Islet precursor cell (in vitro differentiated cells): ENCODE measurements around the gene STPG3.

Experiments
- DNase-seq: peaks from one replicate; pipeline ENCODE4 v3.0.0-alpha.2; 2018

STPG3 gene

DNA sequence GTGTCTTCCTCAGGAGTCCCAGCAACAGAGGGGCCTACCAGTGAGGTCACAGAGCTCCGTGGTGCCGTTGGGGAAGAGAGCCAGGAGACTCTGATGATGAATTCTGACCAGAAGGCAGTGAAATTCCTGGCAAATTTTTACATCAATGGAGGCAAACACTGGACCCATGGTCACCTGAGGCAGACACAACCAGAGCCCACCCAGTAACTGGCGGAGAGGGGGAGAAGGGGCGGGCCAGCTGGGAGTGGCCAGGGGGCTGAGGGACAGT lies at the start of gene STPG3:
Gene STPG3, plus strand, starts transcription at position 93 of the 268 bp plus-strand sequence. Its CDS starts 1 bp downstream, at position 94.
- no peak for DNase-seq

DNA sequence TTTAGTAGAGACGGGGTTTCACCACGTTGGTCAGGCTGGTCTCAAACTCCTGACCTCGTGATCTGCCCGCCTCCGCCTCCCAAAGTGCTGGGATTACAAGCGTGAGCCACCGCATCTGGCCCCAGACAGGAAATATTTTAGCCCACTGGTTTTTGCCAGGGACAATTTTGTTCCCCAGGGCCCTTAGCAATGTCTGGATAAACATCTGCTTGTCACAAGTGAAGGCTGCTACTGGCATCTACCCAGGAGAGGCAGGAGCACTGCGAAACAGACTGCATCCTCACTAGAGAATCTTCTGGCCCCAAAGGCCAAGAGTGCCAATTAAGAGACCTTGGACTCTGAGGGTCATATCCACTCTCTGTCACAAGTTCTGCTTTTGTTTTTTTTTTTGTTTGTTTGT lies 48.1 kb upstream of the STPG3 start:
- DNase-seq, result no peak

DNA sequence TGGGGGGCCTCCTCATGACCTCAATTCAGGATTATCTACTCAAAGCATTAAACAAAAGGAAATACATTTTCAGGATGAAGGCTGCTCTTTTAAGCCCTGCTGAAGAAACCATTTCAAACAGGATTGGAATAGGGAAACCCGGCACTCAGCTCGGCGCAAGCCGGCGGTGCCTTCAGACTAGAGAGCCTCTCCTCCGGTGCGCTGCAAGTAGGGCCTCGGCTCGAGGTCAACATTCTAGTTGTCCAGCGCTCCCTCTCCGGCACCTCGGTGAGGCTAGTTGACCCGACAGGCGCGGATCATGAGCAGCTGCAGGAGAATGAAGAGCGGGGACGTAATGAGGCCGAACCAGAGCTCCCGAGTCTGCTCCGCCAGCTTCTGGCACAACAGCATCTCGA lies 46.4 kb upstream of the STPG3 start:
- no peak for DNase-seq

DNA sequence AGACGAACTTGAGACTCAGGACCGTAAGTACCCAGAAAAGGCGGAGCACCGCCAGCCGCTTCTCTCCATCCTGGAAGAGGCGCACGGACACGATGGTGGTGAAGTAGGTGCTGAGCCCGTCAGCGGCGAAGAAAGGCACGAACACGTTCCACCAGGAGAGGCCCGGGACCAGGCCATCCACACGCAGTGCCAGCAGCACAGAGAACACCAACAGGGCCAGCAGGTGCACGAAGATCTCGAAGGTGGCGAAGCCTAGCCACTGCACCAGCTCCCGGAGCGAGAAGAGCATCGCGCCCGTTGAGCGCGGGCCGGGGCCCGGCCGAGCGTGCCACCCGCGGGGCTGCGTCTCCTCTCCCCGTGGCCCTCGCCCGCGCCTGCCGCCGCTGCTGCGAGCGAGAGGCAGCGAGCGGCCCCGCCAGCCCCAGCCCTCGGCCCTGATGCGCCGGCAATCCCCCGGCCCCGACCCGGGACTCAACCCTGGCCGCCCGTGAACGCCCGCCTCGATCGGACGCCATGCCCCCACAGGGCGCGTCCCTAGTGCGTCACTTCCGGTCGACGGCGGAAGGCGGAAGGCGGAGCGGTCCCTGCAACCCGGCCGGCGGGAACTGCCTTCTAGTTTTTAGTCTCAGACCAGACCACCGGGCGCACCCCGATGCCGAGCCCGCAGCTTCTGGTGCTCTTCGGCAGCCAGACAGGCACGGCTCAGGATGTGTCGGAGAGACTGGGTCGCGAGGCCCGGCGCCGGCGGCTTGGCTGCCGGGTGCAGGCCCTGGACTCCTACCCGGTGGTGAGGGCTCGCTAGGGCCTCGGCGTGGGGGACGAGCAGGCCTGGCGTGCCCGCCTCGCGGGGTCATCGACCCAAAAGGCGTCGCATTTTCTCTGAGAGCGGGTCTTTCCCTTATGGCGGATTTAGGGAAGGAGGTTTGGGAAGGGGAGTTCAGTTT lies 45.7 kb upstream of the STPG3 start, which contains the start of the genes NDOR1 and TMEM203:
Gene NDOR1, plus strand, starts transcription at position 575 of the 944 bp plus-strand sequence. Its CDS starts 78 bp downstream, at position 653.
Gene TMEM203, minus strand, starts transcription at position 523 of the 944 bp plus-strand sequence. Its CDS starts 234 bp downstream, at position 289.
- peak; percentile 93 for DNase-seq

DNA sequence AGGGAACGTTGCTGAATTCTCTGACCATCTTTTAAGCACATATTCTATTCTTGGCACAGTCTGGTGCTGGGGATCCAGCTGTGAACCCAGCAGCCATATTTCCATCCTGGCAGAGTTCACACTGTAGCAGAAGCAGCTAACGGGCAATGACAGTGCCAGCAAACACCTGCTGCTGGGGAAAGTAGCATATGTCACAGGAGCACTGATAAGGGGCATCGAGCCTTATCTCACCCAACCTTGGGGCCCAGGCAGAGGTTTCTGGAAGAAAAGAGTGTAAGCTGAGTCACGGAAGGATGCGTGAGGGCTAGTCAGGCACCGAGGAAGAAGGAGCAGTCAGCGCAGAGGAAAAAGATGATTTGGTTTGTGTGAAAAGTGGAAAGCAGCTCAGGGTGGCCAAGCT lies 44.5 kb upstream of the STPG3 start:
- DNase-seq, result no peak

DNA sequence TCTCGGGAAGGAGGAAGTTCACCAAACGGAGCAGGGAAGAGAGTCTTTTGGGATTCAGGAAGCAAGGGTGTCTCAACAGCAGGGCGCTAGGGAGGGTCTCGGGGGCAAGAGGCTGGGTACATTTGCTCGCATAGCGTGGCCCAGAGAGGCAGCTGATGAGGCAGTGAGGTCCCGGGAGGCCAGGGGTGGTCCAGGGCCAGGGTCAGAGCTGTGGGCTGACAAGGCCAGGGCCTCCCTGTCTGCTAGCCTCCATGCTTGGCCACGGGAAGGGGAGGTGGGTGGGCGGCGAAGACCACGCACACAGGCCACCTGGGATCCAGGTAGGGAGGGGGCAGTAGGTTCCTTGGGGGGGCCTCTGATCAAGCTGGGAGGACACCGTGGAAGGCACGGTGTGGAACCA lies 39.6 kb upstream of the STPG3 start:
- no peak for DNase-seq

DNA sequence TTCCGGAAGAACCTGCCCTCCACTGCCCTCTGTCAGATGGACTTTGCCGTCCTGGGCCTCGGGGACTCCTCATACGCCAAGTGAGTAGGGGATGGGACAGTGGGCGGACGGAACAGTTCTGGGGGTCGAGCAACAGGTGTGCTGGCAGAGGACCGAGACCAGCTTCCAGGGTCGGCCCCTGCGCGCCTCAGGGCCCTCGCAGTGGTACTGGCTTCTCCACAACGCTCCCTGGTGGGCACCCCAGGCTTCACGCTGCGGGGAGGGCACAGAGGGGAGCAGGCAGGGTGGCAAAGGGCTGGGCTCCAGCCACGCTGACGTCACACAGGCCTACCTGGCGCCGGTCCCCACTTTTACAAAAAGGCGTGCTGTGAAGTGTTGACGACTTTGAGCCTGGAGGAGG lies 38.6 kb upstream of the STPG3 start:
- DNase-seq, result no peak

DNA sequence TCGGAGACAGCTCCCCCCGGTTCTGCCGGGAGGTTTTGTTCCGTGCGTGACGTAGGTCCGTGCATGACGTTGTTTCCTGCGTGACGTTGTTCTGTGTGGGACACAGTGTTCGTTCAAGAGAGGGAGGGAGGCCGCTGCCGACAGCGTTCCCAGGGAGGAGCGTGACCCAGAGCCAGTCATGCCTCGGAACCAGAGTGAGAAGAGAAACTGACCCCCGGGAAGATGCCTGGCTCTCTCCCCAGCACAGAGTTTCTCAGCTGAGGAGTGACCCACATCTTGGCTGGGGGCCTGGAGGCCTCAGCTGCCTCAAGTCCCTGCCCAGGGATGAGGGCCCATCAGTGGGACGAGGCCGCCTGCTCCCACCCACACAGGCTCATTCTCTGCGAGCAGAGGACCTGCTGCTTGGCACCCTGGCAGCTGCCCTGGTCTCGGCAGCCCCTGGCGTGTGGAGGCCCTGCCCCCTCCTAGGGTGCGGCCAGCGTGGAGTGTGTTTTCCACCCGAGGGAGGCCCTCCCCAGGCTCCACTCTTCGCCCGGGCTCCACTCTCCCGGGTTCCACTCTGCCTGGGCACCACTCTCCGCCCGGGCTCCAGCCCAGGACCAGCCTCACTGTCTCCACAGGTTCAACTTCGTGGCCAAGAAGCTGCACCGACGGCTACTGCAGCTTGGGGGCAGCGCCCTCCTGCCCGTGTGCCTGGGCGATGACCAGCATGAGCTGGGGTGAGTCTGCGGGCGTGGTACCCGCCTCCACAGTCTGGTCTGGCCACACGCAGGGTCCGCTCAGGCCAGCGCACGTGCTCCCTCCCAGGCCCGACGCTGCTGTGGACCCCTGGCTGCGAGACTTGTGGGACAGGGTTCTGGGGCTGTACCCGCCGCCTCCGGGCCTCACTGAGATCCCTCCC lies 37.7 kb upstream of the STPG3 start:
- DNase-seq, result no peak

DNA sequence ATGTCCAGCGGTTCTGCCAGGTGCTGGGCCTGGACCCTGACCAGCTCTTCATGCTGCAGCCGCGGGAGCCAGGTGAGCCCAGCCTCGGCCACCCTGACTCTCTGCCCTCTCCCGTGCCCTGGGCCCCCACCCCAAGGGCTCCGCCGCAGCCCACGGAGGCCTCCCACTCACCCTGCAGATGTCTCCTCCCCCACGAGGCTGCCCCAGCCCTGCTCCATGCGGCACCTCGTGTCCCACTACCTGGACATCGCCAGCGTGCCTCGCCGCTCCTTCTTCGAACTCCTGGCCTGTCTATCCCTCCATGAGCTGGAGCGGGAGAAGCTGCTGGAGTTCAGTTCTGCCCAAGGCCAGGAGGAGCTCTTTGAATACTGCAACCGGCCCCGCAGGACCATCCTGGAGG lies 36.5 kb upstream of the STPG3 start:
- no peak for DNase-seq

DNA sequence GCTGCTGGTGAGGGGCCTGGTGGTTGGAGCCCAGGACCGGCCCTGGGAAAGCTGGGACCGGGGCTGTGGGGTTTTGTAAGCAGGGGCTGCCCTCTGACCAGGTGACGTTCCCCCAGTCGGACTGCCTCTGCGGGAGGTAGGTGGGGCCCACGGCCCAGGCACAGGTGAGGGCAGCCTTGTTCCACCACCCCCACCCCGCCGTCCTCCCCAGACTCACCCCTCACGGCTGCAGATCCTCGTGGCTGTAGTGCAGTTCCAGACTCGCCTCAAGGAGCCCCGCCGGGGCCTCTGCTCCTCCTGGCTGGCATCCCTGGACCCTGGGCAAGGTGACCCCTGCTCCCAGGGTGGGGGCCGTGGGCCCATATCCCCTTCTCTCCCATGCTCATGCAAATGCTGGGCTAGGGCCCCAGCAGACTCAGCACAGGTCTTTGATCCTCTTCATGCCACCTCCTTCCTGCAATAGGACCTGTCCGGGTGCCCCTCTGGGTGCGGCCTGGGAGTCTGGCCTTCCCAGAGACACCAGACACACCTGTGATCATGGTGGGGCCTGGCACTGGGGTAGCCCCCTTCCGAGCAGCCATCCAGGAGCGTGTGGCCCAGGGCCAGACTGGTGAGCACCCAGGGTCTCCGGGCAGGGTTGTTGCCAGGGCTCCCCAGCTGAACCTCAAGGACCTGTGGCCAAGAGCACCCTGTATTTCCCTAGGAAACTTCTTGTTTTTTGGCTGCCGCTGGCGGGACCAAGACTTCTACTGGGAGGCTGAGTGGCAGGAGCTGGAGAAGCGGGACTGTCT lies 35.7 kb upstream of the STPG3 start:
- no peak for DNase-seq

DNA sequence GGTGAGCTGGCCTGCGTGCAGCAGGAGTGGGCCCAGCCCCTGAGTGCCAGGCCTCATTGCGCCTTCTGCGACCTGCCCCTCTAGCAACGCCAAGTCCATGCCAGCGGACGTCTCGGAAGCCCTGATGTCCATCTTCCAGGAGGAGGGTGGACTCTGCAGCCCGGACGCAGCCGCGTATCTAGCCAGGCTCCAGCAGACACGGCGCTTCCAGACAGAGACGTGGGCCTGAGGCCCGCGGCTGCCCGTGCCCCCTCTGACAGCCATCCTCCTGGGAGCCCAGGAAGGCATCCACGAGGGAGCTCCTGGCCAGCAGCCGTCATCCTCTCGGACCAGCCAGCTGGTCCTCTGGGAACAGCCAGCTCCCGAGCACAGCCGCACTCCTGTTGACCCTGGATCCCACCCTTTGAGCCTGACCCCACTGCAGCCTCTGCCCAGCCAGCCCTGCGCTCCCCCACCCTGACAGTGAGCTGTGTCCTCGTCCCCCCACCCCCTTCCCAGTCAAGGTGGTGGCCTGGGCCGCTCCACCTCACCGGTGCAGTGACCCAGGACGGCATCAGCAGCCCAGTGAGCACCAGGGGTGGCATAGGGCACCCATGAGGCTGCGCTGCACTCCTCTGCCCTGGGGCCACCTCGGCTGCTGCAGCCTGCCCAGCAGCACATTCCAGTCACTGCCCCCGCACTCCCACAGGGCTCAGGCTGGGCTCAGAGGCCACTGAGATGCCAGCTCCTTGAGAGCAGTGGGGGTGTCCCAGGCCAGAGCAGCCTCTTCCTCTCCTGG lies 34.7 kb upstream of the STPG3 start:
- DNase-seq, result no peak

DNA sequence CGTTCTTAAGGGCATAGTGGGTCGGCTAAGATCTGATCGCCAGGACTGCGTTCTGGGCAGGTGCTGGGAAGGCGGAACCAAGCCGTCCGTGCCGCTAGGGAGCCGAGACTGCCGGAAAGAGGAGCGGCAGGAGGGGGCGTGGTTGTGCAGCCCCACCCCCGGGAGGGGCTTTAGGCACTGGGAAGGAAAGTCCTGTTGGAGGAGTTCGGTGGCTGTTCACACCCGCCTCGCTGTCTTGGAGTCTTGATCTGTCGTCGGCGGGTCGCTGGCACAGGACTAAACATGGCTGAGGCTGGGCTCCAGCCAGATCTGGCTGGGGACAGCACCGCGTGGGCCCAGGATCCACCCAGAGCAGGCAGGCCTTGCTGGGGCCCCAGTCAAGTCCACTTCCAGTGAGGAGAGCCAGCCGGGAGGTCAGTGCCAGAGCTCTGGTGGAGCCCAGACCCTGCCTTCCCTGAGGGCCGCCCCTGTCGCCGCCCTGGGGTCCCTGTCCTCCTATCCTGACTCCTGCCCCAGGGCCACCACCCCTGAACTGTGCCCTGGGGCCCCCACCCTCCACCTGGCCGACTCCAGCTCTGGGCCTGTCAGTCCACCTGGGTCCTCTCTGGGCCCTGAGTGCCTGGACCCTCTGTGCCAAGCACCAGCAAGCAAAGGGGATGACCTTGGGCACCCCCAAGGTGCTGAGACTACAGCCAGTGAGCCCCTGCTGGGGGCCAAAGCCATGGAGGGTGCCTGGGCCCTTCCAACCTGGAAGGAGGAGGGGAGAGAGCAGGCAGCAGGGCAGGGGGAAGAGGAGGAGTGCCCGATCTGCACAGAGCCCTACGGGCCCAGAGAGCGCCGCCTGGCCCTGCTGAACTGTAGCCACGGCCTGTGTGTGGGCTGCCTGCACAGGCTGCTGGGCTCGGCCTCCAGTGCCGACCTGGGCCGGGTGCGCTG lies 33.5 kb upstream of the STPG3 start:
- peak; percentile 87 for DNase-seq

DNA sequence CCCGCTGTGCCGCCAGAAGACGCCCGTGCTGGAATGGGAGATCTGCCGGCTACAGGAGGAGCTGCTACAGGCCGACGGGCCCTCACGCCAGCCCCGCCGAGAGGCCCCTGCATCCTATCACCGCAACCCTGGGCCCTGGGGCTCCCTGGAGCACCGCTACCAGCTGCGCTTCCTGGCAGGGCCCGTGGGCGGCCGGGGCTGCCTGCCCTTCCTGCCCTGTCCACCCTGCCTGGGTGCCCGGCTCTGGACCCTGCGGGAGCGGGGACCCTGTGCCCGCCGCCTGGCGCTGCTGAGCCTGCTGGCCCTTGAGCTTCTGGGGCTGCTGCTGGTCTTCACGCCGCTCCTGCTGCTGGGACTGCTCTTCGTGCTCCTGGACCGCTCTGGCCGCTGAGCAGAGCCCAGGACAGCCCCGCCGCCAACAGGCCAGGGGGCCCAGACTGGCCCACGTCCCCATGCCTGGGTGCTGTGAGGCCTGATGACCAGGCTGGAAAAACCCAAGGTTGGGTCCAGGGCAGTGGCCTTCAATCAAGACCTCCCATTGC lies 32.8 kb upstream of the STPG3 start:
- no peak for DNase-seq

DNA sequence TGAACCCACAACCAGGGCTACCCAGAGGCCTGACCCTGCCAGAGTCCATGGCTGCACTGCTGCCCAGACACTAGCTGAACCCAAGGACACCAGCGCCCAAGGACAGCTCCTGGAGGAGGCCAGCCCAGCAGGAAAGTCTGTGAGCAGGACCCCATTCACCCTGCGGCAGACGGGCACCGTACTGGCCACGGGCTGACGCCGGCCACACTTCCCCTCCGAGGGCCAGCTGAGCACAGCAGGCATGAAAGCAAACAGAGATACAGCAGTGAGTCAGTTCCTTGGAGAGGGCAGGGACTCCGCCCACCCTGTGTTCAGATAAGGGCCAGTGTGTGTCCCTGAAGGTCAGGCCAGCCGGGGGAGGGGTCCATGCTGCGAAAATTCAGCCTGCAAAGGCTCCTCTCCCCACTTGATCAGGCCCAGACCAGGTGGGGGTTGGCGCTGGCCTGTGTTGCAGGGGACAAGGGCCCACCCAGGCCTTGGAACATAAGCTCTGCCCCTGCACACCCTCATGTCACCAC lies 32.3 kb upstream of the STPG3 start:
- DNase-seq, result peak; percentile 84

DNA sequence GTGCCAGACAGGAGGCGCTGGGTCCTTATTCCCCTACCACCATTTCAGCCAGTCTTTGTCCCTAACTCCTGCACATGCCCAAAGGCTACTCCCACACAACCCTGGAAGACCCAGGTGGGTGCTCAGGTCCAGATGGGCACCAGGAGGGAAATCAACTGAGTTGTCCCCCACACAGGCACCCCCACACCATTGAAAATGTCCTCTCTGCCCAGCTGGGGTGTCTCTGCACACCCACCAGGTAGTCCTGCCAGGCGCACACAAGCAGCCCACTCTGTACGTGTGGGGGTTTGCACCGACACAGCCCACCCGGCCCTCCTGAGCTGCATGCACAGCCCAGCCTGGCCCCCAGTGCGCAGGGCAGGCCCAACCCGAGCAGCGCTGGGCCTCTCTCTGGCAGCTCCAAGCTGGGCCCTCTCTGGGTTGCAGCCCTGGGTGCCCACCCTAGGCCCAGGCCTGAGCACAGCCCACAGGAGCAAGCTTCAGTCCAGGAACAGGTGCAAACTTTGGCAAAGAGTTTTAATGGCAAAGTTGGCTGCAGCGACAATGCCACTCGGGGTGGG lies 31.2 kb upstream of the STPG3 start:
- no peak for DNase-seq

DNA sequence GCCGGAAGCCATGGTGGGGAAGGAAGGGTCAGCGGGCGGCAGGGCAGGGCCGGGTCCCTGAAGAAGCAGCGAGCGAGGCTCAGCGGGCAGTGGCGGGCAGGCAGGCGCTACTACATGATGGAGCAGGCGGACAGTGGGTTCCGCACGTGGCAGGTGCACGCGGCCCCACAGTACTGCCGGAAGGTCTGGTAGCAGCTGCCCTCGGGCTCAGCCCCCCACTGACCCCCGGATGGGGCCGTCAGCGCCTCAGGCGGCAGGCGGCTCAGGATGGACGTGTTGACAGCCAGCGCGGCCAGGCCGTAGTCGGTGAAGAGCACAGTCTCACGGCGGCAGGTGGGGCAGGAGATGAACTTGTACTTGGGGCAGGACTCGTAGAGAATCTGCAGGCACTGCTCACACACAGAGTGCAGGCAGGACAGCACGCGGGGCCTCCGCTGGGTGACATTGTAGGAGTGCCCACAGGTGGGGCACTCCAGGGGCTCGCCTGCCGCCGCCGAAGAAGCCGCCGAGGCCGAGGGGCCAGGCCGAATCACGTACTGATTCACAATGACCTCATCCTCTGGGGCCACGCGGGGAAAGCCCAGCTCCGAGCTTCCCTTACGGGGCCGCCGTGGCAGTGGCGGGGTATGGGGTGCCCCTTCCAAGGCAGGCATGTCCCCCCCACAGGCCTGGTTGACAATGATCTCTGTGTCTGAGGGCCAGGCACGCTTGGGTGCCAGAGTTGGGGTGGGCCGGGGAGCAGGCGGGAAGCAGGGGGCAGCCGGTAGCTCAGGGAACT lies 30.6 kb upstream of the STPG3 start:
- DNase-seq, result no peak

DNA sequence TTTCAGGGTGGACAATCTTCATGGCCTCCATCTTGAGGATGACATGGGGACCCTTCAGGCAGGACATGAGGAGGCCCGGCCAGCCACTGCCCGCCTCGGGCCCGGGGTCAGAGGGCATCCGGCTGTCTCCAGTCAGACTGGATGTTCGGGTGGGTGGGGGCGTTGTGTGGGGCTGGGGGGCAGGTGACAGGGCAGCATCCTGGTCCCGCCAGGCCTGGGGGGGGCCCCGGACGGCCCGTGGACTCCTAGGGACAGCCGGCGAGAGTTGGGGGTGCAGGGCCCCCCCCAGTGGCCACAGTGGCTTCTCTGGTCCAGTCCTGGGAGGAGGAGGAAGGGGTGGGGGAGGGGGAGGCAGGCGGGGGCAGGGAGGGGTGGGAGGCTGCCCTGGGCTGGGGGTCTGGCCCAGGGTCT lies 30.0 kb upstream of the STPG3 start:
- no peak for DNase-seq

DNA sequence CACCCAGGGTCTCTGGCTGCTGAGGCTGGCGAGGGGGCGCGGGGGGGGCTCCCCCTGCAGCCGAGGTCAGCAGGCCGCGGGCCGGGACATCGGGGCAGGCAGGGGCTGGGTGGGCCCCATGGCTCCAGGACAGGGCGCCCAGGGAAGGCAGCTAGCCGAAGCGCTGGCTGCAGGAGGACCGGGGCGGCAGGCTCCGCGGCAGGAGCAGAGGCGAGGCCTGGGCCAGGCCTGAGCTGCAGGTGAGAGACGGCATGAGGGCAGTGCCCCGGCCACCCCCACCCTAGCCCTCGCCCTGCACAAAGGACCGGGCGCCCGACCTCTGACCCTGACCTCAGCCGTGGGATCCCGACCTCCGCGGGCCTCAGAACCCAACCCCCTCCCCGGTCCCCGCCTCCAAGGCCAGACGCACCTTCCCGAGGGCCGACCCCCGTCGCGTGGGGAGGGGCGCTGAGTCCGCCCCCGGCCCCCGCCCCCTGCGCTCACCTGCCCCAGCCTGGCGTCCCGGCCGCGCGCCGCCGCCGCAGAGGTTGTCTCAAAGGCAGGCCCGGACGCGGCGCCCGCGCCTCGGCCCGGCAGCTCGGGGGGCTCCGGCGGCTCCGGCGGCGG lies 29.5 kb upstream of the STPG3 start:
- DNase-seq, result no peak
